ENCODE results near the gene CDPF1.

DNA sequence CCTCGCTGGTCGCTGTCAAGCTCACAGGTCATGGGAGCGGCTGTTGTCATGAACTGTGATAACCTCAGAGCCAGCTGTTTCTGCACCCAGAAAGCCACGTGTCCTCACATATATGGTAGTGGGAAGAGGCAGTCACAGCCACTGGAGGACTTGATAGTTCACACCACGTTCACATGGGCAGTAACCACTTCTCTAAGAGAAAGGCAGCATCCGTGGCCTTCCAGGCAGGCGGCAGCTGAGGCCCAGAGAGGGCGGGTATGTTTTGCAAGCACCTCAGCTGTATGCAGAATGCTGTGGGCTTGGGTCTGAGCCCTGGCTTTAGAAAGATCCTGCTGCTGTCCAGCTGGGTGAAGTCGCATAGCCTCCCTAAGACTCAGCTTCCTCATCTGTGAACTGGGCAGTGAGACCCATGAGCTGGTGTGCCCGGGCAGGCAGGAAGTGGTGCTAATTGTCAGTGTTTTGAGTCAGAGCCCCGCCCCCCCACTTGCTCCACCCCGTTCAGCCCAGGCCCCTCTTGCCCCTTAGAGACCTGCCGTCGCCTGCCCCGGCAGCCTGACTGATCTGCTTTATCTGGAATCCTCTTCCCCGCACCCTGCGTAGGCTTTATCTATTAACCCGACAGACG lies 31.0 kb upstream of the CDPF1 start:
- TF ChIP-seq CTCF (optimal IDR thresholded peaks at IDR 0.05 in 1 of 3, IDR thresholded peaks at IDR 0.05 in 1 of 3, conservative IDR thresholded peaks at IDR 0.05 in 1 of 3; ENCODE audit: extremely low read depth in 1 of 3, insufficient read depth in 2 of 3, low read length in 3 of 3) (no peak), EZH2 (IDR thresholded peaks at IDR 0.05; ENCODE audit: low read length) (no peak)

All from keratinocyte (primary cell).